Small intestine (tissue), 7 donors: ENCODE results near the gene HMCN1. TPM values are rescaled to one million over a fixed set of nuclear protein-coding genes. Genes with fewer than 3 reads are reported as not detected.

Source experiments
- DNase-seq, 2 donors: peaks; one replicate each; pipeline versions ENCODE4 v3.0.0 to v3.0.0-alpha.2; 2013
- FAIRE-seq: peaks from 2 replicates; lab custom pipeline; 2012; peaks lifted over from hg19 to GRCh38; lab: Jason Lieb, UNC
- H3K27ac ChIP-seq, 3 donors: one replicate each; pipeline ENCODE4 v1.5.1; 2013; ENCODE audit warnings: low read length in 2 of 3, mild to moderate bottlenecking in 2 of 3, control low read depth in 1 of 3, inconsistent platforms in 1 of 3, low read depth in 1 of 3, moderate library complexity in 1 of 3
- H3K27me3 ChIP-seq, 3 donors: one replicate each; pipeline ENCODE4 v1.6.1; 2013; ENCODE audit warnings: low read length in 3 of 3, inconsistent platforms in 1 of 3; ENCODE audit not compliant: control insufficient read depth in 3 of 3, insufficient read depth in 3 of 3
- H3K36me3 ChIP-seq, 3 donors: one replicate each; pipeline ENCODE4 v1.6.1; 2013; ENCODE audit warnings: low read length in 3 of 3, inconsistent platforms in 1 of 3, low read depth in 1 of 3, mild to moderate bottlenecking in 1 of 3, moderate library complexity in 1 of 3; ENCODE audit not compliant: control insufficient read depth in 3 of 3, insufficient read depth in 2 of 3
- H3K4me1 ChIP-seq, 3 donors: one replicate each; pipeline ENCODE4 v1.6.1; 2013; ENCODE audit warnings: low read length in 2 of 3, inconsistent platforms in 1 of 3, low read depth in 1 of 3, mild to moderate bottlenecking in 1 of 3, moderate library complexity in 1 of 3; ENCODE audit not compliant: control insufficient read depth in 3 of 3, insufficient read depth in 2 of 3
- H3K4me3 ChIP-seq, 3 donors: one replicate each; pipeline ENCODE4 v1.5.1; 2013; ENCODE audit warnings: low read length in 3 of 3, control low read depth in 1 of 3, inconsistent platforms in 1 of 3, low read depth in 1 of 3, mild to moderate bottlenecking in 1 of 3, moderate library complexity in 1 of 3
- H3K9me3 ChIP-seq, 2 donors: one replicate each; pipeline ENCODE4 v1.6.1; 2013; ENCODE audit warnings: low read depth in 1 of 2, low read length in 1 of 2; ENCODE audit not compliant: control insufficient read depth in 2 of 2, insufficient read depth in 1 of 2
- WGBS, 3 donors: extraction: QIAGEN DNeasy Blood & Tissue Kit; methylation state at CpG; one replicate each; pipeline ENCODE4 v1.1.7; 2013; 5-methylcytosine and 5-hydroxymethylcytosine counted together
- polyA plus RNA-seq, 4 donors: library from polyadenylated mRNA; stranded (reverse) in 3 of 4; unstranded in 1 of 4; fragments of 200-250 nt in 3 of 4; fragments of 120-200 nt in 1 of 4; gene quantifications; one replicate each; pipeline versions ENCODE4 v1.2.1 to v1.2.3, GENCODE V29; 2013
- donor health status: healthy with polysubstance abuse.
- donor health status: control.
- donor health status: control.
- donor health status: Bipolar disorder and iron deficiency.
- donor health status: healthy.

Gene HMCN1
- polyA plus RNA-seq, 4 donors = under 0.01 to 1.9 (median 0.62) TPM

GRCh38 chr1:186212568-186213224 is 478.5 kb downstream of the HMCN1 start:
- Histone ChIP-seq H3K4me1 (no peaks in the 10 kb centered on the region), H3K4me3 (no peak overlapping the region), H3K36me3 (no peaks in the 10 kb centered on the region), H3K27ac (no peak overlapping the region), H3K9me3 (no peaks in the 10 kb centered on the region), H3K27me3 (no peaks in the 10 kb centered on the region)
- DNase-seq (peak; percentile 65 to 75), FAIRE-seq (no peak)
- 30 to 41% (median 35%) methylated on average over 4 of the region's 4 CpGs for WGBS, 3 donors

GRCh38 chr1:186213225-186213607 is 479.0 kb downstream of the HMCN1 start:
- no peaks in the 10 kb centered on the region for H3K27me3 ChIP-seq
- no peak overlapping the region for H3K4me3 ChIP-seq
- peak in 1 of 2 donors; percentile 51 for DNase-seq
- H3K36me3 ChIP-seq = no peaks in the 10 kb centered on the region
- WGBS, 3 donors = 31 to 51% (median 41%) methylated on average over 2 of the region's 2 CpGs
- H3K9me3 ChIP-seq = no peaks in the 10 kb centered on the region
- no peak for FAIRE-seq
- H3K27ac ChIP-seq = no peak overlapping the region
- no peaks in the 10 kb centered on the region for H3K4me1 ChIP-seq

- no peaks in the 10 kb centered on the region for H3K4me1 ChIP-seq
- FAIRE-seq (no peak), DNase-seq (no peak)
- H3K4me3 ChIP-seq = no peak overlapping the region
- no peaks in the 10 kb centered on the region for H3K9me3 ChIP-seq
- H3K27ac ChIP-seq = no peak overlapping the region
- H3K36me3 ChIP-seq = no peaks in the 10 kb centered on the region
- 52 to 79% (median 78%) methylated on average over 1 of the region's 1 CpG for WGBS, 3 donors
- H3K27me3 ChIP-seq = no peaks in the 10 kb centered on the region
Observed at GRCh38 chr1:186214791-186215190, 480.6 kb downstream of the HMCN1 start.

GRCh38 chr1:186215636-186216035 is 481.4 kb downstream of the HMCN1 start:
- DNase-seq (no peak), FAIRE-seq (no peak)
- no peaks in the 10 kb centered on the region for H3K9me3 ChIP-seq
- no peaks in the 10 kb centered on the region for H3K27me3 ChIP-seq
- no peaks in the 10 kb centered on the region for H3K4me1 ChIP-seq
- H3K36me3 ChIP-seq = no peaks in the 10 kb centered on the region
- no peak overlapping the region for H3K27ac ChIP-seq
- H3K4me3 ChIP-seq = no peak overlapping the region

- Histone ChIP-seq H3K36me3 (no peaks in the 10 kb centered on the region), H3K4me1 (no peaks in the 10 kb centered on the region), H3K9me3 (no peaks in the 10 kb centered on the region), H3K27me3 (no peaks in the 10 kb centered on the region), H3K4me3 (no peak overlapping the region), H3K27ac (no peak overlapping the region)
- FAIRE-seq (no peak), DNase-seq (no peak)
- 62 to 74% (median 70%) methylated on average over 5 of the region's 5 CpGs for WGBS, 3 donors
Observed at GRCh38 chr1:186218654-186219352, 484.6 kb downstream of the HMCN1 start.

- WGBS, 3 donors = 31 to 47% (median 36%) methylated on average over 3 of the region's 3 CpGs
- Histone ChIP-seq H3K27me3 (no peaks in the 10 kb centered on the region), H3K4me3 (no peak overlapping the region), H3K36me3 (no peaks in the 10 kb centered on the region), H3K4me1 (no peaks in the 10 kb centered on the region), H3K27ac (no peak overlapping the region), H3K9me3 (no peaks in the 10 kb centered on the region)
- DNase-seq (no peak), FAIRE-seq (no peak)
Observed at GRCh38 chr1:186220067-186220466, 485.9 kb downstream of the HMCN1 start.

- no peaks in the 10 kb centered on the region for H3K36me3 ChIP-seq
- H3K4me1 ChIP-seq = no peaks in the 10 kb centered on the region
- no peaks in the 10 kb centered on the region for H3K9me3 ChIP-seq
- no peaks in the 10 kb centered on the region for H3K27me3 ChIP-seq
- no peak overlapping the region for H3K27ac ChIP-seq
- 93 to 100% (median 97%) methylated on average over 1 of the region's 1 CpG for WGBS, 3 donors
- FAIRE-seq = no peak
- H3K4me3 ChIP-seq = no peak overlapping the region
- no peak for DNase-seq
Observed at GRCh38 chr1:186220911-186221310, 486.7 kb downstream of the HMCN1 start.

- FAIRE-seq (no peak), DNase-seq (peak in 1 of 2 donors; percentile 32)
- no peaks in the 10 kb centered on the region for H3K4me1 ChIP-seq
- H3K27me3 ChIP-seq = peaks cover 0 to 9% (median 0%) of the 10 kb centered on the region in 3 donors
- 3 to 30% (median 8%) methylated on average over 1 of the region's 1 CpG for whole genome bisulfite sequencing, 3 donors
- H3K36me3 ChIP-seq = no peaks in the 10 kb centered on the region
- H3K4me3 ChIP-seq = no peak overlapping the region
- no peaks in the 10 kb centered on the region for H3K9me3 ChIP-seq
- no peak overlapping the region for H3K27ac ChIP-seq
Observed at GRCh38 chr1:186225096-186225495, 490.9 kb downstream of the HMCN1 start.
